A673 (cell line): ENCODE measurements around the gene PLLP. TPM values are rescaled to one million over a fixed set of nuclear protein-coding genes. Genes with fewer than 3 reads are reported as not detected.

ENCODE experiments used
- BruUV-seq: library from RNA; stranded (reverse); fragments of 400-500 nt; replicated peaks from 2 replicates; lab custom pipeline; 2021; lab: Mats Ljungman, UMichigan
- CTCF ChIA-PET: fragments of 300-600 bp; sonication (Branson Sonifier 250); formaldehyde crosslinking; loops from one replicate; lab custom pipeline; 2022; ENCODE audit warnings: antibody characterized with exemption; lab: Charles Lee
- POLR2A ChIA-PET: fragments of 300-600 bp; sonication (Branson Sonifier 250); formaldehyde crosslinking; loops from one replicate; lab custom pipeline; 2022; ENCODE audit warnings: antibody characterized with exemption; ENCODE audit not compliant: low non-redundant PET; lab: Charles Lee
- DNase-seq: peaks from one replicate; pipeline ENCODE4 v3.0.0-alpha.2; 2015; ENCODE audit warnings: low spot score
- H3K27ac ChIP-seq: fragments of 200-600 bp; sonication (generic); 2 replicates; pipeline ENCODE4 v1.5.1; 2016; ENCODE audit warnings: mixed run types, low read depth, mild to moderate bottlenecking, mixed read lengths, antibody characterized with exemption, low read length; ENCODE audit not compliant: poor library complexity, severe bottlenecking
- H3K27me3 ChIP-seq: fragments of 200-600 bp; sonication (generic); replicated peaks from 2 replicates; pipeline ENCODE4 v1.6.1; 2017; ENCODE audit warnings: mixed run types, low read depth, mild to moderate bottlenecking, mixed read lengths, antibody characterized with exemption, low read length; ENCODE audit not compliant: insufficient read depth, poor library complexity
- H3K36me3 ChIP-seq: fragments of 200-600 bp; sonication (generic); 2 replicates; pipeline ENCODE4 v1.6.1; 2016; ENCODE audit warnings: mixed run types, mild to moderate bottlenecking, mixed read lengths, antibody characterized with exemption, low read length; ENCODE audit not compliant: insufficient read depth, poor library complexity, severe bottlenecking
- H3K4me1 ChIP-seq: fragments of 200-600 bp; sonication (generic); 2 replicates; pipeline ENCODE4 v1.6.1; 2017; ENCODE audit warnings: mixed run types, mild to moderate bottlenecking, mixed read lengths, antibody characterized with exemption, low read length; ENCODE audit not compliant: insufficient read depth, poor library complexity, severe bottlenecking
- H3K4me3 ChIP-seq: fragments of 200-600 bp; sonication (generic); 2 replicates; pipeline ENCODE4 v1.5.1; 2016; ENCODE audit warnings: low read depth, mixed run types, mild to moderate bottlenecking, mixed read lengths, low read length; ENCODE audit not compliant: poor library complexity, severe bottlenecking
- H3K9me3 ChIP-seq: fragments of 200-600 bp; sonication (generic); 2 replicates; pipeline ENCODE4 v1.6.1; 2016; ENCODE audit warnings: mixed run types, low read depth, mild to moderate bottlenecking, mixed read lengths, antibody characterized with exemption, low read length; ENCODE audit not compliant: poor library complexity, severe bottlenecking
- CTCF ChIP-seq: fragments of 300-800, 200-600 bp; sonication (generic); conservative IDR thresholded peaks from 2 replicates; pipeline ENCODE4 v1.5.1; 2017; ENCODE audit warnings: low read depth, mild to moderate bottlenecking, antibody characterized with exemption, low read length, moderate library complexity, mixed read lengths
- EZH2 ChIP-seq: fragments of 200-600 bp; sonication (generic); IDR thresholded peaks from 2 replicates; pipeline ENCODE4 v1.6.1; 2017; ENCODE audit warnings: borderline replicate concordance, low read depth, mild to moderate bottlenecking, mixed read lengths, antibody characterized with exemption, low read length; ENCODE audit not compliant: poor library complexity, severe bottlenecking
- intact Hi-C: fragments of 100-400 bp; cut with micrococcal nuclease; formaldehyde crosslinking; loops from one replicate; pipeline ENCODE4 v1.10.0; 2022; ENCODE audit not compliant: unreplicated experiment
- total RNA-seq: library from RNA; stranded (reverse); gene quantifications from 2 replicates; pipeline ENCODE4 v1.2.3, GENCODE V29; 2021

Gene PLLP
- total RNA-seq, 1 experiment from 2014 or later: 1.1 TPM

GRCh38 chr16:57282510-57283213 lies 1.8 kb downstream of the PLLP start:
- intact Hi-C loops: no loop called here
- Histone ChIP-seq H3K4me3 (no peak overlapping the region), H3K27me3 (no peaks in the 10 kb centered on the region), H3K36me3 (no peaks in the 10 kb centered on the region), H3K4me1 (no peaks in the 10 kb centered on the region), H3K27ac (no peak overlapping the region), H3K9me3 (no peaks in the 10 kb centered on the region)
- TF ChIP-seq CTCF (no peak), EZH2 (no peak)
- ChIA-PET POLR2A (no interaction called here), CTCF (interaction anchor here (0.6 kb wide), 1 partner anchor 223 kb away, joined by 4 read pairs; no protein-coding TSS in a partner anchor)
- BruUV-seq: no TSS peak
- no peak for DNase-seq

GRCh38 chr16:57281791-57282190 lies 2.7 kb downstream of the PLLP start:
- no peaks in the 10 kb centered on the region for H3K4me1 ChIP-seq
- TF ChIP-seq CTCF (no peak), EZH2 (no peak)
- no peaks in the 10 kb centered on the region for H3K27me3 ChIP-seq
- intact Hi-C loops: no loop called here
- ChIA-PET POLR2A (no interaction called here), CTCF (interaction anchor here (0.6 kb wide), 1 partner anchor 223 kb away, joined by 4 read pairs; no protein-coding TSS in a partner anchor)
- H3K36me3 ChIP-seq: no peaks in the 10 kb centered on the region
- BruUV-seq: no TSS peak
- no peak for DNase-seq
- no peak overlapping the region for H3K27ac ChIP-seq
- no peaks in the 10 kb centered on the region for H3K9me3 ChIP-seq
- H3K4me3 ChIP-seq: no peak overlapping the region

GRCh38 chr16:57279780-57280638 lies 4.5 kb downstream of the PLLP start:
- no peaks in the 10 kb centered on the region for H3K4me1 ChIP-seq
- no peaks in the 10 kb centered on the region for H3K27me3 ChIP-seq
- no peak overlapping the region for H3K4me3 ChIP-seq
- no TSS peak for BruUV-seq
- intact Hi-C loops: no loop called here
- H3K27ac ChIP-seq: no peak overlapping the region
- ChIA-PET CTCF (interaction anchor here (0.7 kb wide), 1 partner anchor 195 kb away, joined by 3 read pairs; no protein-coding TSS in a partner anchor), POLR2A (no interaction called here)
- DNase-seq: no peak
- no peaks in the 10 kb centered on the region for H3K36me3 ChIP-seq
- no peak for TF ChIP-seq EZH2
- TF ChIP-seq CTCF: no peak
- H3K9me3 ChIP-seq: no peaks in the 10 kb centered on the region
